Measurements from ENCODE around the gene TMC2.
A peak's percentile ranks its signal among the peaks of the same experiment; 100 is the strongest.
"Not testable (repeated sequence)": the region's sequence is repeated elsewhere in the genome, so short reads cannot be mapped to it uniquely, and the experiment has no call there.

The TMC2 gene

DNA sequence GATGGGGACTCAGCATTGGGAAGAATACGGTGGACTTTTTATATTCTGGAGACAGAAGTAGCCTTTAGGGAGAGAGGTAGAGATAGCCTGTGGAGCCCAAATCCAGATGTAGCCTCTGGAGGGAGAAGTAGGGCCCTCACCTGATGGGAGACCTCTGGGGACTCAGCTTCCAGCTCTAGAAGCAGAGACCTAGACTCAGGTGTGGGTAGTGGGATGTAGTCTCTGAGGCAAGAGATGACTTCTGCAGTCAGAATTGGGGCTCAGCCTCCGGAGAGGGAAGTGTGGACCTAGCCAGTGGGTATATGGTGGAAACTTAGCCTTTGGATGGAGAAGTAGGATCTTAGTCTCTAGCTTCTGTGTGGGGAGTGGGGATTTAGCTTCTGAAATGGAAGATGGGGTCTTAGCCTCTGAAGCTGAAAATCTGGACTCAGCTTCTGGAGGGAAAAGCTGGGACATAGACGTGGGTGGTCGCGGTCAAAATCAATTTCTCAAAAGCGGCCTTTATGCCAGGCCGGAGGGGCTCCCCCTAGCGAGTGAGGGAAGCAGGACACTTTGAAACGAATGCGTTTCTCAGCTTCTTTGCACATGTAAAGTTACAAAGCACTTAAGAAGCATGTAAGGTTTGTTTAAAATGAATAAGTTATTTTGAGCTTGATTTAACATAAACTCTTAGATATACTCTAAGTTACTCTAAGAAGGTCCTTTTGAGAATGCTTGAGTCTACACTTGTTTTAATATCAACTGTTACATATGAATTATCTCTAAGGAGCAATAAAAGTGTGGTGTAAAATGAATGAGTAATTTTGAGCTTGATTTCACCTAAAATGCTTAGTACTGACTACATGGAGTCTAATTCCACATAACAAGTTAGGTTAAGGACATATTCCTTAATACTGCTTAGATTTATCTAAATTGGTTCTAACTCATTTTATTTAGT, 14.7 kb upstream of the TMC2 start:
- TF ChIP-seq, protein P1, sequence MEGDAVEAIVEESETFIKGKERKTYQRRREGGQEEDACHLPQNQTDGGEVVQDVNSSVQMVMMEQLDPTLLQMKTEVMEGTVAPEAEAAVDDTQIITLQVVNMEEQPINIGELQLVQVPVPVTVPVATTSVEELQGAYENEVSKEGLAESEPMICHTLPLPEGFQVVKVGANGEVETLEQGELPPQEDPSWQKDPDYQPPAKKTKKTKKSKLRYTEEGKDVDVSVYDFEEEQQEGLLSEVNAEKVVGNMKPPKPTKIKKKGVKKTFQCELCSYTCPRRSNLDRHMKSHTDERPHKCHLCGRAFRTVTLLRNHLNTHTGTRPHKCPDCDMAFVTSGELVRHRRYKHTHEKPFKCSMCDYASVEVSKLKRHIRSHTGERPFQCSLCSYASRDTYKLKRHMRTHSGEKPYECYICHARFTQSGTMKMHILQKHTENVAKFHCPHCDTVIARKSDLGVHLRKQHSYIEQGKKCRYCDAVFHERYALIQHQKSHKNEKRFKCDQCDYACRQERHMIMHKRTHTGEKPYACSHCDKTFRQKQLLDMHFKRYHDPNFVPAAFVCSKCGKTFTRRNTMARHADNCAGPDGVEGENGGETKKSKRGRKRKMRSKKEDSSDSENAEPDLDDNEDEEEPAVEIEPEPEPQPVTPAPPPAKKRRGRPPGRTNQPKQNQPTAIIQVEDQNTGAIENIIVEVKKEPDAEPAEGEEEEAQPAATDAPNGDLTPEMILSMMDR (conservative IDR thresholded peaks at IDR 0.05): peak; percentile 93
- H3K27ac ChIP-seq: no peak overlapping the region

GRCh38 chr20:2522826-2523429, 13.4 kb upstream of the TMC2 start:
- not testable (repeated sequence) for H3K27ac ChIP-seq

DNA sequence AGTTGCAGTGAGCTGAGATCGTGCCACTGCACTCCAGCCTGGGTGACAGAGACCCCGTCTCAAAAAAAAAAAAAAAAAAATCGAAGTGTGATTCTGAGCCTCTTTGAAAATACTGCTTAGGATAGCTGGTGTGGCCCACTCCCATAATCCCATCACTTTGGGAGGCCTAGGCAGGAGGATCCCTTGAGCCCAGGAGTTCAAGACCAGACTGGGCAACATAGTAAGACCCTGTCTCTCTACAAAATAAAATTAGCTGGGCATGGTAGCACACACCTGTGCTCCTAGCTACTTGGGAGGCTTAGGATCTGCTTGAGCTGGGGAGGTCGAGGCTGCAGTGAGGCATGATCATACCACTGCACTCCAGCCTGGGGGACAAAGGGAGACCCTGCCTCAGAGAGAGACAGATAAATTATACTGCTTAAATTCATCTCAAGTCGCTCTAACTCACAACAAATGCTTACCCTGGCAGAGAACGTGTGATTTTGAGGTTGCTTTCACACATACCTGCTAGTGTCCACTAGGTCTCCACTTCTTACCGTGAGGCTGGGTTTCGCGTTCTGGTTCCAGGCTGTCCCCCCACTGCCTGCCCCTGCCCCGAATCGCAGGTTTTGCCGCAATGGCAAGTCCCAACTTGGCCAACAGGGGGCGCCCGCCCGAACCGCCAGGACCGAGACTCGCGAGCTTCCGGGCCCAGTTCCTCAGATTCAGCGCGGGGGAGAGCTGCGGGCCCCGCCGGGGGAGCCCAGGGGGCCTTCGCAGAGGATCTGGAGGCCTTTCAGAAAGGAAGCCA, 12.3 kb upstream of the TMC2 start:
- TF ChIP-seq, protein P1 (conservative IDR thresholded peaks at IDR 0.05): peak; percentile 99
- peak overlapping the region; percentile 64; the same call in 1 of the 2 replicates for H3K27ac ChIP-seq

DNA sequence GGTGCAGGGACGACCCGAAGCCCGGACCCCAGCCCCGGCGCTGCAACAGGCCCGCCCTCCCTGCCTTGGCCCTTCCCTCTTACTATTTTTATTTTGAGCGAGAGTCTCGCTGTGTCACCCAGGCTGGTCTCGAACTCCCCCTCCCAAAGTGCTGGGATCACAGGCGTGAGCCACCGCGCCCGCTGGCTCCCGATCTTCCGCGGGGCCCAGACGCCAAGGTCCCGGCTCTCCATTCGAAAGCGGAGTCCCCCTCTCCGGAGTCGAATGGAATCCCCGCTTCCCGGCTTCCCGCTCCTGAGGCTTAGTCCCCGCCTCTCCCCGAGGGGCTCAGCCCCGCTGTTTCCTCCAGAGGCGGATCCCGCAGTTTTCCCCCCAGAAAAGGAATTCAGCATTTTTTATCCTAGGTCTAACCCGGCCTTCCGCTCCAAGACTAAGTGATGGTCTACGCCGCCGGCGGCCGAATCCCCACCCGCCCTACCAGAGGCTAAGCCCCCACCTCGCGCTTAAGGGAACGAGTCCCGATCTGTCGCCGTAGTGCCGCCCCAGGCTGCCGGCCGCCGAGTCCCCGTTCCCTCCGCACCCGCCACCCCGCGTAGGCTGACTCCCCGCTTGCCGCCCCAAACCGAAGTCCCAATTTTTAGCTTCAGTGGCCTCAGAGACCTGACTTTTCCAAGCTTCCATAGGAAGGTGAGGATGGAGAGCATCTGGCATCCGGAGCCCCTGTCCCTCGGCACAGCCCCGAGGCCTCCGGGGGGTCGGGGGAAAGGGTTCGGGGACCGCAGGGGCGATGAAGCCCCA, 11.5 kb upstream of the TMC2 start:
- TF ChIP-seq, protein P1 (conservative IDR thresholded peaks at IDR 0.05): no peak; the same call in none of the 2 replicates
- peak overlapping the region; percentile 64; the same call in 1 of the 2 replicates for H3K27ac ChIP-seq

GRCh38 chr20:2526218-2526583, 10.2 kb upstream of the TMC2 start:
- H3K27ac ChIP-seq: not testable (repeated sequence)

- TF ChIP-seq, protein P1 (conservative IDR thresholded peaks at IDR 0.05): no peak
Measured at GRCh38 chr20:2527762-2528161, 8.6 kb upstream of the TMC2 start.

DNA sequence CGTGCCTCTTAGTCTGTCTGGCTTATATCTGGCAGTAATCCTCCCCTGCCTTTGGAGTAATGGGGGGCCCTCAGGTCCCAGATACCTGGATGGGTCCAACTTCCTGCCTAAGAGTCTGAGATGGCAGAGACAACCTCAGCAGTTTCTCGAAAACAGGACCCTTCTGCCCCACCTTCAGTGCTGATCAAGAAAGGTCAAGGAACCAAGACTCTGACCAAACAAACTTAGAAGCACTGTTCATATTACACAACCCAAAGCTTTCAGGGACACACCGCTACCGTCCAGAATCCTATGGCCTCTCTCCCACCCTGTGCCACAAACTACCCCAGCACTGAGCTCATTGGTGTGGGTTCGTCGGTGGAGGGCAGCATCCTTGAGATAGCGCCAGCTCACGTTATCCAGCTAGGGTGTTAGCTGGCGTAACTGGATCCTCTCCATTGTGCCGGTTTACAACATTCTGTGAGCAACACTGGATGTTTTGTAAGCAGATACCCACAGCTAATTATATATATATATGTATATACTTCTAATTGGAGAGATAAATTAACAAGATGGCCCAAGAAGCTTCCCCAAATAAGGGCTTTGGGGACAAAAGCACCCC, 7.6 kb upstream of the TMC2 start:
- no peak overlapping the region for H3K27ac ChIP-seq
- TF ChIP-seq, protein P1 (conservative IDR thresholded peaks at IDR 0.05): no peak

More at GRCh38 chr20:2527762-2528161, 8.6 kb upstream of the TMC2 start:
- no peak overlapping the region for H3K27ac ChIP-seq
